Measurements from ENCODE around the gene PANX3. TPM values are rescaled to one million over a fixed set of nuclear protein-coding genes. Genes with fewer than 3 reads are reported as not detected.

Gene PANX3
- total RNA-seq, 1 donor = not detected

DNA sequence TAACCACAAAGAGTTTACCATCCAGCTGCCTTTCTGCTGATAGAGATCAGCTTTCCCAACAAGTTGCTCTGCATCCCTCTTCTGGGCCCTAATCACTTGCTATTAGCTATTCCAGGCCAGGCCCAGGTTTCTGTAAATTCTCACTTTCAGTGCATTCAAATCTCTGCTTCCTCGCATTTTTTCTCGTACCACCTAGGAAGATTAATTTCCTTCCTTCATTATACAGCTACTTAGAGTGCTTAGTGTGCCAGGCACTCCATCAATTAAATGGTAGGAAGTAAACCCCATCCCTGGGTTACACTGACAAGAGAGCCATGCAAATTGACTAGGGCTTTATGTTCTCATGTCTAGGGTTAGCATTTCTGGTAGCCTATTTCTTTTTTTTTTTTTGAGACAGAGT lies 52.6 kb downstream of the PANX3 start:
- Histone ChIP-seq H3K79me2 (ENCODE audit: insufficient read depth, low read length) (no peaks in the 10 kb centered on the region), H3K9me3 (ENCODE audit: low read depth, low read length) (no peaks in the 10 kb centered on the region), H3K4me1 (ENCODE audit: insufficient read depth, low read length) (no peaks in the 10 kb centered on the region), H3K27me3 (ENCODE audit: insufficient read depth, low read length) (no peaks in the 10 kb centered on the region), H3K4me3 (ENCODE audit: insufficient read depth, low read length) (no peak overlapping the region), H2AFZ (ENCODE audit: low read length) (no peak overlapping the region), H3K27ac (ENCODE audit: low read depth, low read length) (no peak overlapping the region), H3K36me3 (ENCODE audit: insufficient read depth, low read length) (no peaks in the 10 kb centered on the region), H4K20me1 (ENCODE audit: insufficient read depth, low read length) (no peaks in the 10 kb centered on the region), H3K4me2 (ENCODE audit: insufficient read depth, low read length) (no peak overlapping the region)
- TF ChIP-seq, protein P1, sequence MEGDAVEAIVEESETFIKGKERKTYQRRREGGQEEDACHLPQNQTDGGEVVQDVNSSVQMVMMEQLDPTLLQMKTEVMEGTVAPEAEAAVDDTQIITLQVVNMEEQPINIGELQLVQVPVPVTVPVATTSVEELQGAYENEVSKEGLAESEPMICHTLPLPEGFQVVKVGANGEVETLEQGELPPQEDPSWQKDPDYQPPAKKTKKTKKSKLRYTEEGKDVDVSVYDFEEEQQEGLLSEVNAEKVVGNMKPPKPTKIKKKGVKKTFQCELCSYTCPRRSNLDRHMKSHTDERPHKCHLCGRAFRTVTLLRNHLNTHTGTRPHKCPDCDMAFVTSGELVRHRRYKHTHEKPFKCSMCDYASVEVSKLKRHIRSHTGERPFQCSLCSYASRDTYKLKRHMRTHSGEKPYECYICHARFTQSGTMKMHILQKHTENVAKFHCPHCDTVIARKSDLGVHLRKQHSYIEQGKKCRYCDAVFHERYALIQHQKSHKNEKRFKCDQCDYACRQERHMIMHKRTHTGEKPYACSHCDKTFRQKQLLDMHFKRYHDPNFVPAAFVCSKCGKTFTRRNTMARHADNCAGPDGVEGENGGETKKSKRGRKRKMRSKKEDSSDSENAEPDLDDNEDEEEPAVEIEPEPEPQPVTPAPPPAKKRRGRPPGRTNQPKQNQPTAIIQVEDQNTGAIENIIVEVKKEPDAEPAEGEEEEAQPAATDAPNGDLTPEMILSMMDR (IDR thresholded peaks at IDR 0.05; ENCODE audit: extremely low read depth, low read depth, low read length) = no peak
- DNase-seq (ENCODE audit: insufficient read length, low spot score, missing footprints) = no peak

DNA sequence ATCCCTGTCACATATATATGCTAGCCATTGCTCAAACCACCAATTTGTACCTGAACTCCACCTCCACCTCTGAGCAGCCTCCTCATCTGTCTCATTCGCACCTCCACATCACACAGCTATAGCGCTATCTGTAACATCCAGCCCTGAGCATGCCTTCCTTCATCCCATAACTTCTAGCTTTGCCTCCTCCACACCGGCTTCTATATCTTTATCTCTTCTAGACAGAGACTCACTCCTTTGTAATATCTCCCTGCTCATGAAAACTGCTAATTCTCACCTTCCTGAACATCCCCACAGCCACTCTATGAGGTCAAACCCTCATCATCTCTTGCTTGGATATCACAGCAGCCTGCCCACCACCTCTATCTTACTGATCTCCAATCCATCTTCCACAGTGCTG lies 56.4 kb downstream of the PANX3 start:
- Histone ChIP-seq H3K4me2 (ENCODE audit: insufficient read depth, low read length) (no peak overlapping the region), H3K4me1 (ENCODE audit: insufficient read depth, low read length) (no peaks in the 10 kb centered on the region), H4K20me1 (ENCODE audit: insufficient read depth, low read length) (no peaks in the 10 kb centered on the region), H3K79me2 (ENCODE audit: insufficient read depth, low read length) (no peaks in the 10 kb centered on the region), H3K27me3 (ENCODE audit: insufficient read depth, low read length) (no peaks in the 10 kb centered on the region), H3K9me3 (ENCODE audit: low read depth, low read length) (no peaks in the 10 kb centered on the region), H2AFZ (ENCODE audit: low read length) (no peak overlapping the region), H3K4me3 (ENCODE audit: insufficient read depth, low read length) (no peak overlapping the region), H3K36me3 (ENCODE audit: insufficient read depth, low read length) (no peaks in the 10 kb centered on the region), H3K27ac (ENCODE audit: low read depth, low read length) (no peak overlapping the region)
- TF ChIP-seq, protein P1 (IDR thresholded peaks at IDR 0.05; ENCODE audit: extremely low read depth, low read depth, low read length) = no peak
- DNase-seq (ENCODE audit: insufficient read length, low spot score, missing footprints) = no peak

DNA sequence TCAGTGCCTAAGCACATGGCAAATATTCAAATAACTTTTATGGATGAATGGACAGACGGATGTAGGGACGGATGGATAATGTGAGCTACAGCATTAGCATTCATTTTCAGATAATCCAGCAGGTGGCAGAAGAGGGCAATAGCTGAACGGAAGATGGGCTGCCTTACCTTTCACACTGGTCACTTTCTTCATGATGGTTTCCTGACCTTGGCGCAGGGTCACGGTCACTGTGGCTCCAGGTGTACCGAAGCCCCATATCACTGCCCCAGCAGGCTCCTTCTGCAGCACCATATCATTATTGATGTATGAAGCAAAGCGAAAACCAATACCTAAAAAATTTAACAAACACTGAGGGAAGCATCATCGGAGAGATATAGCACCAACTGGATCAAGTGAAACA lies 58.0 kb downstream of the PANX3 start:
- no peaks in the 10 kb centered on the region for H3K79me2 ChIP-seq (ENCODE audit: insufficient read depth, low read length)
- peaks cover 6% of the 10 kb centered on the region for H3K4me1 ChIP-seq (ENCODE audit: insufficient read depth, low read length)
- H3K27me3 ChIP-seq (ENCODE audit: insufficient read depth, low read length) = no peaks in the 10 kb centered on the region
- no peak overlapping the region for H3K27ac ChIP-seq (ENCODE audit: low read depth, low read length)
- H3K4me3 ChIP-seq (ENCODE audit: insufficient read depth, low read length) = no peak overlapping the region
- no peak for DNase-seq (ENCODE audit: insufficient read length, low spot score, missing footprints)
- H3K36me3 ChIP-seq (ENCODE audit: insufficient read depth, low read length) = no peaks in the 10 kb centered on the region
- no peaks in the 10 kb centered on the region for H3K9me3 ChIP-seq (ENCODE audit: low read depth, low read length)
- H2AFZ ChIP-seq (ENCODE audit: low read length) = no peak overlapping the region
- no peaks in the 10 kb centered on the region for H4K20me1 ChIP-seq (ENCODE audit: insufficient read depth, low read length)
- no peak overlapping the region for H3K4me2 ChIP-seq (ENCODE audit: insufficient read depth, low read length)
- TF ChIP-seq, protein P1 (IDR thresholded peaks at IDR 0.05; ENCODE audit: extremely low read depth, low read depth, low read length) = peak; percentile 83

Small RNAs within 50 kb of the gene (small RNA-seq; reads per million reads assigned to genes)
- gene RNA5SP352 = not detected

Other genes with a start within 250 kb of the PANX3 start
- gene OR8B2, start 226.9 kb upstream of the PANX3 start, total RNA-seq = not detected in 2 replicates
- gene OR8B3, start 212.4 kb upstream of the PANX3 start, total RNA-seq = not detected in 2 replicates
- gene OR8B4, start 186.6 kb upstream of the PANX3 start, total RNA-seq = not detected in 2 replicates
- not detected in 2 replicates for gene OR8B8, start 165.7 kb upstream of the PANX3 start, total RNA-seq
- gene OR8B12, start 67.8 kb upstream of the PANX3 start, total RNA-seq = not detected in 2 replicates
- not detected in 2 replicates for gene OR8A1, start 41.4 kb upstream of the PANX3 start, total RNA-seq
- 37.7 and 40.2 TPM in 2 replicates for gene TBRG1, start 11.4 kb downstream of the PANX3 start, total RNA-seq
- 10.5 and 11.5 TPM in 2 replicates for gene SIAE, start 62.3 kb downstream of the PANX3 start, total RNA-seq
- 8.0 and 8.8 TPM in 2 replicates for gene SPA17, start 62.5 kb downstream of the PANX3 start, total RNA-seq
- under 0.01 TPM in 1 of 2 replicates, not detected in the other for gene NRGN, start 128.5 kb downstream of the PANX3 start, total RNA-seq
- gene VSIG2, start 140.8 kb downstream of the PANX3 start, total RNA-seq = not detected in 2 replicates
- gene ESAM, start 150.9 kb downstream of the PANX3 start, total RNA-seq = under 0.01 and 0.29 TPM in 2 replicates
- gene MSANTD2, start 189.0 kb downstream of the PANX3 start, total RNA-seq = 10.6 and 10.9 TPM in 2 replicates